Spleen (tissue), 7 donors: ENCODE measurements around the gene WDFY4.

ENCODE experiments used
- CTCF ChIP-seq, 11 experiments: fragments of 200-600 bp in 7 of 11; fragments of 450-650 bp in 4 of 11; sonication (generic) in 4 of 11; IDR thresholded peaks in 8 of 11; conservative IDR thresholded peaks in 3 of 11; 1 replicate in 7 of 11; 2 replicates in 4 of 11; pipeline versions ENCODE4 v1.4.0 to v1.8.0; 2016 to 2021; ENCODE audit warnings: antibody characterized with exemption in 11 of 11, inconsistent platforms in 4 of 11, mild to moderate bottlenecking in 1 of 11
- POLR2A ChIP-seq, 3 donors: fragments of 450-650 bp; IDR thresholded peaks; one replicate each; pipeline ENCODE4 v1.5.1; 2017; ENCODE audit warnings: antibody characterized with exemption in 3 of 3, mild to moderate bottlenecking in 1 of 3
- donor health status: DM: no; HTN: no; CAD: no; lungs with moderate emphysema.
- donor health status: DM: no; HTN: no; CAD: no.
- donor health status: DM: no; HTN: no; CAD: no.

- TF ChIP-seq CTCF (IDR thresholded peaks at IDR 0.05 in 8 of 11, conservative IDR thresholded peaks at IDR 0.05 in 3 of 11) (no peak), POLR2A (IDR thresholded peaks at IDR 0.05) (no peak)
Measured at GRCh38 chr10:48982584-48982983, 297.9 kb downstream of the WDFY4 start.
